HG03521 (cell line): ENCODE results near the gene RAB5IF.
"Not testable (repeated sequence)": the region's sequence is repeated elsewhere in the genome, so short reads cannot be mapped to it uniquely, and the experiment has no call there.

Experiments used
- ATAC-seq: cut with Tn5 transposase; IDR thresholded peaks from one replicate; pipeline ENCODE4 v1.9.1; 2021; ENCODE audit warnings: mild to moderate bottlenecking, moderate library complexity; ENCODE audit not compliant: unreplicated experiment

Gene RAB5IF

DNA sequence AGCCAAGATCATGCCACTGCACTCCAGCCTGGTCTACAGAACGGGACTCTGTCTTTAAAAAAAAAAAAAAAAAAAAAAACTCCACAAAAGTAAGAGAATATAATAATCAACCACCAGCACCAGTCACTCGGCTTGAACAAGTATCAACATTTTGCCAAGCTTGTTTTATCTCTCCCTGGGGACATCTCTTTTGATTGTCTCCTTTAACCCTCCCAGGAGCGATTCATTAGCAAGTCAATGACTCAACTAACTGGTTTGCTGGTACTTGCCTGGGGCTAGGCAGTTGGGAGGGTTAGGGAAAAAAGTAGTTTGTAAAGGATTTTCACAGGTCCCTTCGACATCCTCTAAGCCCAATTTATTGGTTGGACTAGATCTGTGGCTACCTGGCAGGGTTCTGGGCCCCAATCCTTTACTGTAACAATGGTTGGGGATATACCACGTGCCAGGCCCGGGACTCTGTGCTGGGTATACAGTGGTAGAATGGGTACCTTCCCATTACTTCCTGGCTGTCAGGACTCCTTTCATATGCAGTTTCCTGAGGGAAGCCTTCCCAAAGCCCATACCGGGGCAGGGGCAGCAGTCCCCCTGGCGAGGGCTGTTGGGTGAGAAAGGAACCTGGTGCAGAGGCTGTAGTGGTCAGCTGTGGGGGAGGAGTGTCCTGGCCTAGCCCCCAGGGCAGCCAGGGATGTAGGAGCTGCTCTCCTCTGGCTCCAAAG, 20.0 kb upstream of the RAB5IF start:
- no peak for ATAC-seq

DNA sequence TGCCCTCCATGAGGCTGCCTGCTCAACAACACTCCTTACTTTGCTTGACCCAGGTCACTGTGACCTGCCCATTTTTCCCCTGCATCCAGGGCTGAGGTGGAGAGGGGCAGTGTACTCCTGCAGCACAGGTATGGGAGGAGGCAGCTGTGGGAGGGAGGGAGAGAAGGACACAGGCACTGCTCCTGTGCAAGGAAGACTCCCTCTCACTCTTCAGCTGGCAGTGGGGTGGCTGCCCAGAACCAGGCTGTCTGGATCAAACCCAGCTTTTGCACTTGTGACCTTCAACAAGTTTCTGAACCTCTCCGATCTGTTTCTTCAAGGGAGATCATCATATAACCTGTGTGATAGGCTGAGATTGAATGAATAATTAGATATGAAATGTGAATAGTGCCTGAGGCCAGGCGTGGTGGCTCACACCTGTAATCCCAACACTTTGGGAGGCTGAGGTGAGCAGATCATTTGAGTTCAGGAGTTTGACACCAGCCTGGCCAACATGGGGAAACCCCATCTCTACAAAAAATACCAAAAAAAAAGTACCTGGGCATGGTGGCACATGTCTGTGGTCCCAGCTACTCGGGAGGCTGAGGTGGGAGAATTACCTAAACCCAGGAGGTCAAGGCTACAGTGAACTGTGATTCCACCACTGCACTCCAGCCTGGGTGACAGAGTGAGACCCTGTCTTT, 18.1 kb upstream of the RAB5IF start:
- no peak for ATAC-seq

DNA sequence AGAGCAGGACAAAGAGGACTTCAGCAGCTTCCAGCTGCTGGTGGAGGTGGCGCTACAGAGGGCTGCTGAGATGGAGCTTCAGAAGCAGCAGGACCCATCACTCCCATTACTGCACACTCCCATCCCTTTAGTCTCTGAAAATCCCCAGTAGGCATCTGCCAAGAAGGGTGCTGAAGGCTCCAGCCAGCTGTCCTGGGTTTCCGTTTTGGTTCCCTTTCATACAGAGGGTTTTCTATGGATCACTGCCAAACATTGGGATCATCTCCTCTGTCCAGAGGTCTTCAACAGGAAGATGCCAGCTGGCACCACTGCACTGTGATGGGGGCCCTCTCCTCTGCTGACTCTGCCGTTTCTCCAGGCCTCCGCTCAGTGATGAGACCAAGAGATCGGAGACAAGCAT, 14.3 kb upstream of the RAB5IF start:
- no peak for ATAC-seq

DNA sequence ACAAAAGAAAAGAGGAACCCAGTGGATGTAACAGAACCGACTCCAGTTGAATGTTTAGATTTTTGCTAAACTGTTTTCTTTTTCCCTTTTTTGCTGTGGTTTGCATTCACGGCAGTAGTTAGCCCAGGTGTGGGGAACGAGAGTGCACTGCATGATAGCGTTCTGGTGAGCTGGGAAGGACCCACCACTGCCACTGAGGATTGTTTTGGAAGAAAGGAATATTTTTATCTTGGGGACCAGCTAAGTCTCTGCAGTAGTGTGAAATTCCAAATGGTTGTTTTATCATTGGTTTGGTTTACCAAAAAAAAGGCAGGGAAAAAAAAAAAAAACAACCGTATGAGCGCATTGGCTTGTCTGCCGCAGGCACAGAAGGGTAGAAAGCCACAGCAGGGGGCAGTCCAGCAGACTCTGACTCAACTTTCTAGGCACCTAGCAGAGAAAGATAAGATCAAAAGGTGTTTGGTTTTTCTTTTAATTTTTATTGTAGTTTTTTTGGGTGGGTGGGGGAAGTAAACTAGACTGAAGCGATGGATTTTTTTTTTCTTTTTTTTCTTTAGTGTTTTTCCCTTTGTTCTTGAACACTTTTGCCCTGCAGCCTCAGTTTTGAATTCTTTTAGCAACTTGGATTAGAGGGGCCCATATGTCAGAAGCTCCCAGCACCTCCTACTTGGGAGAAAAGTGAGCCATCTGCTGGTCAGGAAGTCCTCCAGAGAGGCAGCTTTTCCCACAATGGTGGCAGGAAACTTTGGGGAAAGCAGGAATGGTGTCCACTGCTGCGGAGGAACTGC, 13.5 kb upstream of the RAB5IF start:
- ATAC-seq: no peak

DNA sequence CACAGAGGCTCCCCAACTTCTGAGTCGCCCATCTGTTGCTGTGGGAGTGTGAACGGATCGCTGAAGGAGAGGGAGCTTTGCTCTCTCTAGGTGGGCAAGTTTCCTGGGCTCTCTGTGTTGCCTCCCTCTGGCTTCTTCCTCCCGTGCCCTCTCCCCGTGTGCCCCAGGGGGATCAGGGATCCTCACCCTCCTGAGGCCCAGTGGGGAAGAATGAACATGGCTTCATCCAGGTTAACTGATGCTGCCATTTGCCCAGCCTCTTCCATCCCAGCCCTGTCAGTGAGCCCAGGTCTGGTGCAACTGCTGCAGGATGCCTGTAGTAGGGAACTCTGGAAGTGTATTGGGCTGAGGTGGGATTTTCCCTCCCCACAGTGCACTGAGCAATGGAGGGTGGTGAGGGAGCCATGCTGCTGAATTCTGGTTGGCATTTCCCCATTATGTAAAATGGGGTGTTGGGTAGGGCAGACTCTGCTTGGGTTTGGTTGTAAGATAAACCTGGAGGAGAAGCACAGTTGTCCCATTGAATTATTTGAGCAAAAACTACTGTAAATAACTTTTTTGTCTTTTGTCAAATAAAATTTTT, 12.1 kb upstream of the RAB5IF start:
- ATAC-seq: no peak

DNA sequence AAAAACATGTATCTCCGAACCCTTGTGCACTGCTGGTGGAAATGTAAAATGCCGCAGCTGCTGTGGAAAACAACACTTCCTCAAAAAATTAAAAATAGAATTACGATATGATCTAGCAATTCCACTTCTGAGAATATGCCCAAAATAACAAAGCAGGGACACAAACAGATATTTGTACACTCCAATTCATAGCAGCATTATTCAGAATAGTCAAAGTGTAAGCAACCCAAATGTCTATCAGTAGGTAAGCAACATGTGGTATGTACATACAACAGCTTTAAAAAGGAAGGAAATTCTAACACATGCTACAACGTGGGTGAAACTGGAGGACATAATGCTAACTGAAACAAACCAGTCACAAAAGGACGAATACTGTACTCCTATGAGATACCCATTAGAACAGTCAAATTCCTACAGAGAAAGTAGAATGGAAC, 5.7 kb upstream of the RAB5IF start:
- no peak for ATAC-seq

DNA sequence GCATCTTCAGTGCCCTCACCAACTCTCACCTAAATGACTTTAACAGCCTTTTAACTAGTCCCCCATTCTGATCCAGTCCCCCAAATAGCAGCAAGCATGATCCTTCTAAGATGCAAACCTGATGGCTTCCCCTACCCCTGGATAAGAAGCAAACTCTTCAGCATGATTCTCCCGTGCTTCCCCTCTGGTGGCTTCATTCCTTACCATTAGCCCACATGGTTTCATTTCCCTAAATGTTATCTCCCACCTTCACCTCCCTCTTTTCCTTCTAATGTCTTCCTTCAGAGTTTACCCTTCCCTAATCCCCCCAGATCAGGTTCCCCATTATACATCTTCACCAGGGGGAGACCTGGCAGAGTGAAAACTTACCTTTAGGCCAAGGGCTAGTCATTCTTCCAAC, 4.0 kb upstream of the RAB5IF start:
- no peak for ATAC-seq

DNA sequence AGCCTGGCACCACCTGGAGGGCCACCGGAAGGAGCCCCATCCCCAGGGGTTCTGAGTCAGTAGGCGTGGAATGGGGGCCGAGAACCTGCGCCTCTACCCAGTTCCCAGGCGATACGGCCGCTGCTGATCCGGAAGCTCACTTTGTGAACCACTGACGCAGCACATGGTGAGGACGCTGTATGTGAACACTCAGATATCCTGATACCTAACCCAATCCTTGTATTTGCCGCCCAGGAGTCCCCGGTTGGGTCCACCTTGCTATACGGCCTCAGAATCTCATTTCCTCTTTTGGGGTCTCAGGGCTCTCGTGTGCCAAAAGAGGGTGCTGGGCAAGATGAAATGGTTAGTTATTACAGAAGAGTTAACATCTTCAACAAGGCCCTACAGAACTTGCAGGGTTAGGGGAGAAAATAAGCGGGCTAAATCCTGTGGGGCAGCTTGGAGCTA, 604 bp upstream of the RAB5IF start:
- ATAC-seq: peak; percentile 18

DNA sequence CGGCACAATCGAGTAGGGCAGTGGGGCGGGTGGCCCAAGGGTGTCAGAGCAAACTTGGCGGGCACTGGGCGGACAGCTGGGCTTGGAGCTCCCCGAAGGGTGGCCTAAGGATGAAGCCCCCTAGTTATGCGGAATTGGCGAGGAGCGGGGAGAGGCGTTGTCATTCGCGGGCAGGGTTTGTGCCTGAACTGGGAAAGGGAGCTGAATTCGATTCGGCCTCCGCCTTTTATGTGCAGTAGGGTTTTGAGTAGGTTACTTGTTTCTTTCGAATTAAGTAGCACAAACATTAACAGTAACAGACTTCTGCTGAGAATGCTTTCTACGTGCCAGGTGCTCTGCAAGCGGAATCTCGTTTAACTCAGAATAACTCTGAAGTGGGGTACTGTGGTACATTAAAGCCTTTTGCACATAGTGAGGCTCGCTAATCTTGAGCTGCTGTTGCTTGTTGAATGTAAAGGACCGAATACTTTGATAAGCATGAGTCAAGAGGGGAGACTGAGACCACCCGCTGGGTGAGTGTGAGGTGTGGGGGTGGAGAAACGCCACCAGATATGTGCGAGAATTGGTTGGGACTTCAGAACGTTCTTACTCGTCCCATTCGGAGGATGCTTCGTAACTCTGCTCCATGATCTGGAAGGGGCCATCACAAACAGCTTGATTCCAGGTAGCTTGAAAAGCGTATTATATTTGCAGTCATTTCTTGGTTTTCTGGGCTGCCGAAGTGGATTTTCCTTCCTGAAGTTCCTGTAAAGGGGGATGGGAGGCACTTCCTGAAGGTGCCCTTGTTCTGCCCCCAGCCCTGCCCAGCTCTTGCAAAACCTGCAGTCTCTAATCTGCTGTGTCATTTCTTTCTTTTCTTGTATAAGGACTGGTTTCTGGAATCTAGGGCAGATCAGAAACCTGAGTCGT, 833 bp downstream of the RAB5IF start:
- peak; percentile 21 for ATAC-seq

DNA sequence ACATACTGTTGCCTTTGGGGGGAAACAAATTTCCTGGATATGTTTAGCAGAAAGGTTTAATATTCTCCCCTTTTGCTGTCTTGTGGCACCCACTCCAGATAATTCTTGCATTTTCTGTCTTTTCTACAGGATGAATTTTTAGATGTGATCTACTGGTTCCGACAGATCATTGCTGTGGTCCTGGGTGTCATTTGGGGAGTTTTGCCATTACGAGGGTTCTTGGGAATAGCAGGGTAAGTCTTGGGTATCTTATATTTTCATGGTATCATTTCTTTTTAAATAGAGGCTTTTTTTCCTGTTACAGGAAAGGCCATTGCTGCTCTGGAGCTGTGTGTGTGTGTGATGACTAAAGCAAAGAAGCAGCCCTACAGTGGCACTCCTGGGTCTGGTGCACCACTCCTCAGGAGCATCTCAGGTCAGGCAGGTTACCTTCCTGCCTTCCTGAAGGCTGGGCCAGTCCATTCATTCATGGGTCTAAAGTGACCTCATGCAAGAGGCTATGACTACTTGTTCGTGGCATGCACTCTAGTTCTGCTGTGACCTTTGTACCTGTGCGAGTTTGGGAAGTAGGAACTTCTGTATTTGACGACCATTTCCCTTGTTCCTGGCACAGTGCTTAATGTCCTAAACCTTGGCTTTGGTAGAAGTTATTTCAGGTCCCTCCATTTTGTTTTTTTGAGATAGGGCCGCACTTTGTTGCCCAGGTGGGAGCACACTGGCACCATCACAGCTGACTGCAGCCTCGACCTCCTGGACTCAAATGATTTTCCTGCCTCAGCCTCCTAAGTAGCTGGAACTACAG, 2.2 kb downstream of the RAB5IF start:
- ATAC-seq: no peak

DNA sequence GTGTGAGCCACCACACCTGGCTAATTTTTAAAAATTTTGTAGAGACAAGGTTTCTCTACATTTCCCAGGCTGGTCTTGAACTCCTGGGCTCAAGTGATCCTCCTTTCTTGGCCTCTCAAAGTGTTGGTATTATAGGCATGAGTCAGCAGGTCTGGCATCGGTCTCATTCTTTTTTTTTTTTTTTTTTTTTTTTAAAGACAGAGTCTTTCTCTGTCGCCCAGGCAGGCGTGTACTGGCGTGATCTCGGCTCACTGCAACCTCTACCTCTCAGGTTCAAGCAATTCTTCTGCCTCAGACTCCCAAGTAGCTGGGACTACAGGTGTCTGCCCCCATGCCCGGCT, 2.8 kb downstream of the RAB5IF start:
- ATAC-seq: not testable (repeated sequence)

DNA sequence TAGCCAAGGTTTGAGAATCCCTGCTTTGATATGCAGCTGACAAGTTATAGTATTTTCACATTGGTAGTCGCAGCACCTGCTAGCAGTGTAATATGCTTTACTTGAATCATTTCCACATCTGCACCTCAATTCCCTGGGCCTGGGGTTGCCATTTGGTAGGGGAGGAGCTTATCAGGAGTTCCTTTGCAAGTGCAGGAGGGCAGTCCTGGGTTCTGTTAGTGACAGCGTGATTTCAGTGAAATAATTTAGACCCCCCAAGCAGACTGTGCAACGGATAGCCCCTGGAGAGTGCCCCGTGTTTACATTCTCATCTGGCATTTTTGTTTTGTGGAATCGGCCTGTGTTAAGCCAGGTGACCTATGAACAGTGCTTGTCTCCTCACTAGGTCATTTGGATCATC, 6.0 kb downstream of the RAB5IF start:
- ATAC-seq: no peak

DNA sequence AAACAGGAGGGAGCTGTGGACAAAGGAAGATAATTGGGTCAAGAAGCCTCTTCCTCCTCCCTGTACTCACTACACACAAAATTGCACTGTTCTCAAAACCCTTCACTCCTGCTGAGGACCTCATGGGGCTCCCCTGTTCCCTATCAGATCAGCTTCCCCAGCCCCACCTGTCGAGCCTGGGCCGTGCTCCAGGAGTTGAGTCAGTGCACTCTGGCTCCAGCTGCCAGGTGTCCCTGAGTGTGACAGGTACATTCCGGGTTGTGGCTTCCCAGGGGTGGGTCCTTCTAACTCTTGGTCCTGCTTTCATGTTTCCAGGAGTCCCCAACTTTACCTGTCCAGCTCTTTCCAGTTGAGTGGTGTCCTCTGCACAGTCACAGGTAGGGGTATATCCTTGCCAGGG, 8.4 kb downstream of the RAB5IF start:
- ATAC-seq: no peak

DNA sequence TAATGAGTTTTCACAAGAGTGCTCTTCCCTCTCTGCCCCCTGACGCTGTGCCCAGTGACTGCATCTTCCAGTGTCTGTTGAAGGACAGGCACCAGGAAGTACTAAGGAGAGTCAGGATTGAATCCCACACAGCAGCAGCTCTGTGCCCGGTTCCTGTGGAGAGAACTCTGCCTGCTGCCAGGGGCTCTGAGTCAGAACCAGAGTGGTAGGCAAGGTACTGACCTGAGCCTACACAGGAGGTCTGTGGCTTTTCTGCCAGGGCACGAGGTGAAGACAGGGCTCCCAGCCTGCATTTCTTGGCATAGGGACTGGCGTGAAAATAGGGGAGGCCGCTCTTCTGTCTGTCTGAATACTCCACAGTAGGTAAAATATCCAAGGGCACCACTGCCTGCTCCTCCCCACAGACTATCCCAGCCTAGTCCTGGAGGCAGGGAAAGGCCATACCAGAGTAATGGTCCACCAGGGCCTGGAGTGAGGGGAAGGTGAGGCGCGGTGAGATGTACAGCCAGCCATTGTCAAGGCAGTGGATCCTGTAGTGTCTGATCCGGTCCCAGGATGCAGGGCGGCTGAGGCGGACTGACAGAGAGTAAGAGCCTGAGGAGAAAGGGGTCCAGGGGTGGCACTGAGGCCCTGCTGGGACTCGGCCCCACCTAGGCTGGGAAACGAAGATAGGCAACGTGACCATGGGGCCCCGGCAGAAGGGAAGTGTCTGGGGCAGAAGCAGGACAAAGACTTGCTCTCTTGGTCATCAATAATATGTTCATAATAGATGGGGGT, 9.4 kb downstream of the RAB5IF start:
- no peak for ATAC-seq

DNA sequence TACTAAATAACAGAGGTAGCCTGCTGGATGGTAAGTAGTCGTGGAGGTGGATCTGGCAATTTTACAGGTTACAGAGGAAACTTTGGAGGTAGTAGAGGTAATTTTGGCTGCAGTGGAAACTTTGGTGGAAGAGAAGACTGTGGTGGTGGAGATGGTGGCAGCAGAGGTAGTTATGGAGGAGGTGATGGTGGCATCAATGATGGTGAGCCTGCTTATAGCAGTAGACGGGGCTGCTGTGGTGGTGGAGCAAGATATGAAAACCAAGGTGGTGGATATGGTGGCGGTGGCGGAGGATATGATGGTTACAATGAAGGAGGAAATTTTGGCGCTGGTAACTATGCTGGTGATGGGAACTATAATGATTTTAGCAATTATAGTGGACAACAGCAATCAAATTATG, 15.3 kb downstream of the RAB5IF start:
- ATAC-seq: no peak

DNA sequence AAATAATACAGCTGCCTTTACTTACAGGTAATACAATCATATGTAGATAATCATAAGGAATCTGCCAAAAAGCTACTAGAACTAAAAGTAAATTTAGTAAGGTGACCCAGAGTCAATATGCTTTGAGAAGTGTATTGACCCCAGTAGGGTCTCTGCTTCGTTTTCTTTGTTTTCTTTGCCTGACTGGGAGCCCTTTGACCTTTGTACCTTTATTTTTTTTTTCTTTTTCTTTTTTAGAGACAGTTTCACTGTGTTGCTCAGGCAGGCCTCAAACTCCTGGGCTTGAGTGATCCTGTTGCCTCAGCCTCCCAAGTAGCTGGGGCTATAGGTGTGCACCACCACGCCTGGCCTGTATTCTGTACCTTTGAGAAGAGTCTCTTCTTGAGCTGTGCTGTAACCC, 17.9 kb downstream of the RAB5IF start:
- ATAC-seq: no peak

DNA sequence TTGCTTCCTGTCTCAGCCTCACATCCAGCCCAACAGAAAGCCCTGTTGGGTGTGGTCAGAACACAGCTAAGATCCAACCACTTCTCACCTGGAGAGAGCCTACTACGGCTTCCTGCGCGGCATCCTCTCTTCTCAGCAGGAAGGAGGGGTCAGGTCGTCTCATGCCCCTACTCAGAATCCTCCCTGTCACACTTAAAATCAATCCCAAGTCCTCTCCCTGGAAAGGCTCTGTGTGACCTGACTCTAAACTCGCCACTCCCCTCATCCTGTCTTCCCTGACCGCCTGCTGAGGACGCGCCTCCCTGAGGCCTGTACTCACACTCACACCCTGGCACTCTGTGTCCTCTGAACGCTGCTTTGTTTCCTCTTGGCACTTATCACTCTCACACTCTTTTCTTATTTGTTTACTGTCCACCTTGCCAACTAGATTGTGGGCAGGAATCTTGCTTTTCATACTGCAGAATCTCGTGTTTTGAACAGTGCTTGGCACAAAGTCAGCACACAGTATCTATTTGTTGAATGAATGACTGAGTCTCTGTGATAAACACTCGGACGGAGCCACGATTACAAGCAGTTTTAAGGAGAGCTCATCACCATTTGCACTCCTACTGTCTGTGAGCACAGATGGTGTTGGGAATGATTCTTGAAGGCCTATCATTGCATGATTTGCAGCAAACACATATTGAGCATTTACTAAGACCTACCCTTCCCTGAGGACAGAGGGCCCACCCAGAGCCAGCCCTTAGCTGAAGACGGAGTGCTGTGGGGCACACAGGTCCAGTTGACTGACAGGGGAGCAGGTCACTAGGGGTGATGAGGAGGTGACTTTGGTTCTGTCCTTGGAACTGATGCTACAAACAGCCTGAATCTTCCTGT, 18.7 kb downstream of the RAB5IF start:
- ATAC-seq: no peak

DNA sequence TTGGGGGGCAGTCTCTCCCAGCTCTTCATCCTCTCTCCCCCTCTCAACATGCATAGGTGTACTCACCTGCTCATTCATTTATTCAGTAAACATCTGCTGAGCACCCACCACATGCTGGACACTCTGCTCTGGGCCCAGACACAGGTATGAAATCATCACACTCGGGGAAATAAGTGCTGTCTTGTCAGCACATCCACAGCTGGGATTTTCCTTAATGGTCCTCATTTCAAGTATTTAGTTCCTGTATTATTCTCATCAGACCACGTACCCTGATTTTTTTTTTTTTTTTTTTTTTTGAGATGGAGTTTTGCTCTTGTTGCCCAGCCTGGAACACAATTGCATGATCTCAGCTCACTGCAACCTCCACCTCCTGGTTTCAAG, 19.4 kb downstream of the RAB5IF start:
- ATAC-seq: no peak
